T-helper 17 cell (primary cell): ENCODE results near the gene CACNA1H. TPM values are rescaled to one million over a fixed set of nuclear protein-coding genes. Genes with fewer than 3 reads are reported as not detected.
"Not testable (repeated sequence)": the region's sequence is repeated elsewhere in the genome, so short reads cannot be mapped to it uniquely, and the experiment has no call there.

Source experiments
- ATAC-seq: fragments of 150-1000 bp; cut with Tn5 transposase; 2 replicates; pipeline ENCODE4 v1.10.0; 2021; ENCODE audit warnings: mild to moderate bottlenecking, moderate library complexity
- DNase-seq, 3 donors: peaks; one replicate each; pipeline versions ENCODE4 v3.0.0 to v3.0.0-alpha.2; 2020 to 2021
- H3K9me3 ChIP-seq: one replicate; pipeline ENCODE4 v1.7.0; 2013; ENCODE audit warnings: low read length, mild to moderate bottlenecking; ENCODE audit not compliant: control insufficient read depth, poor library complexity, severe bottlenecking
- H3K27ac Mint-ChIP-seq: one replicate; pipeline ENCODE4 v1.8.0; 2022; ENCODE audit warnings: mild to moderate bottlenecking, moderate library complexity, mixed read lengths
- H3K27me3 Mint-ChIP-seq: one replicate; pipeline ENCODE4 v1.8.0; 2022; ENCODE audit warnings: mixed read lengths
- H3K36me3 Mint-ChIP-seq: one replicate; pipeline ENCODE4 v1.8.0; 2022; ENCODE audit warnings: low read depth, mixed read lengths
- H3K4me1 Mint-ChIP-seq: one replicate; pipeline ENCODE4 v1.8.0; 2022; ENCODE audit warnings: mild to moderate bottlenecking, mixed read lengths
- H3K4me3 Mint-ChIP-seq: one replicate; pipeline ENCODE4 v1.8.0; 2022; ENCODE audit warnings: mild to moderate bottlenecking, moderate library complexity, mixed read lengths
- total RNA-seq, 4 donors: library from RNA in 2 of 4; stranded (reverse) in 2 of 4; gene quantifications; one replicate each; pipeline ENCODE4 v1.2.3 and lab custom pipeline; 2022 to 2026

Gene CACNA1H
- total RNA-seq, 2 donors from 2014 or later = 8.6 to 9.5 TPM

GRCh38 chr16:1218061-1218929 lies 65.4 kb downstream of the CACNA1H start:
- Mint-ChIP-seq H3K4me3 (no peak overlapping the region), H3K4me1 (peaks cover 2% of the 10 kb centered on the region), H3K36me3 (no peaks in the 10 kb centered on the region), H3K27ac (no peak overlapping the region), H3K27me3 (no peaks in the 10 kb centered on the region)
- ATAC-seq = no peak
- H3K9me3 ChIP-seq = no peaks in the 10 kb centered on the region
- no peak for DNase-seq

DNA sequence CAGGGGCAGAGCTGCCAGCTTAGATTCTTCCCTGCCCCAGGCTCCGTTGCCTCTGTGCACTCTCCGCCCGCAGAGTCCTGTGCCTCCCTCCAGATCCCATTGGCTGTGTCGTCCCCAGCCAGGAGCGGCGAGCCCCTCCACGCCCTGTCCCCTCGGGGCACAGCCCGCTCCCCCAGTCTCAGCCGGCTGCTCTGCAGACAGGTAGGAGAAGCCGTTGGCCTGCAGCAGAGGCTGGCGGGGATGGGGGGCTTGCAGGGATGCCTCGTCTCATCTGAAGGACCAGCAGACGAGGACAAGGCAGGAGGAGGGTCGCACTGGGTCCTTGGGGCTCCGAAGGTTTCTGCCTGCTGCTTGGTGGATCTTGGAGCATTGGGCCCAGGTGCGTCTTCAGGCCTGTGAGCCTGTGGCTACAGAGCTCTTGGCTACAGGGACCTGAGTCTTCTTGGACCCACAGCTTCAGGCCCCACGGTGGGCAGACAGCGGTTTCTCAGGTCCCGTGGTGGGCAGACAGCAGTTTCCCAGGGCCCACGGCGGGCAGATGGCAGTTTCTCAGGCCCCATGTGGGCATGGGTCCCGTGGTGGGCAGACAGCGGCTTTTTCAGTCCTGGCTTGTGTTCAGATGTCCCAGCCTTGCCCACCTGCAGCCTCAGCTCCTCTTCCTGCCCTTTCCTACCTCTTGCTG lies 66.2 kb downstream of the CACNA1H start:
- no peaks in the 10 kb centered on the region for H3K27me3 Mint-ChIP-seq
- H3K4me1 Mint-ChIP-seq = peaks cover 2% of the 10 kb centered on the region
- ATAC-seq = no peak
- no peaks in the 10 kb centered on the region for H3K9me3 ChIP-seq
- no peak overlapping the region for H3K4me3 Mint-ChIP-seq
- no peaks in the 10 kb centered on the region for H3K36me3 Mint-ChIP-seq
- H3K27ac Mint-ChIP-seq = no peak overlapping the region
- DNase-seq = no peak

- no peaks in the 10 kb centered on the region for H3K27me3 Mint-ChIP-seq
- H3K9me3 ChIP-seq = no peaks in the 10 kb centered on the region
- no peak for ATAC-seq
- H3K4me3 Mint-ChIP-seq = no peak overlapping the region
- no peaks in the 10 kb centered on the region for H3K36me3 Mint-ChIP-seq
- H3K27ac Mint-ChIP-seq = no peak overlapping the region
- no peaks in the 10 kb centered on the region for H3K4me1 Mint-ChIP-seq
- no peak for DNase-seq
Measured at GRCh38 chr16:1220098-1220728, 67.3 kb downstream of the CACNA1H start.

DNA sequence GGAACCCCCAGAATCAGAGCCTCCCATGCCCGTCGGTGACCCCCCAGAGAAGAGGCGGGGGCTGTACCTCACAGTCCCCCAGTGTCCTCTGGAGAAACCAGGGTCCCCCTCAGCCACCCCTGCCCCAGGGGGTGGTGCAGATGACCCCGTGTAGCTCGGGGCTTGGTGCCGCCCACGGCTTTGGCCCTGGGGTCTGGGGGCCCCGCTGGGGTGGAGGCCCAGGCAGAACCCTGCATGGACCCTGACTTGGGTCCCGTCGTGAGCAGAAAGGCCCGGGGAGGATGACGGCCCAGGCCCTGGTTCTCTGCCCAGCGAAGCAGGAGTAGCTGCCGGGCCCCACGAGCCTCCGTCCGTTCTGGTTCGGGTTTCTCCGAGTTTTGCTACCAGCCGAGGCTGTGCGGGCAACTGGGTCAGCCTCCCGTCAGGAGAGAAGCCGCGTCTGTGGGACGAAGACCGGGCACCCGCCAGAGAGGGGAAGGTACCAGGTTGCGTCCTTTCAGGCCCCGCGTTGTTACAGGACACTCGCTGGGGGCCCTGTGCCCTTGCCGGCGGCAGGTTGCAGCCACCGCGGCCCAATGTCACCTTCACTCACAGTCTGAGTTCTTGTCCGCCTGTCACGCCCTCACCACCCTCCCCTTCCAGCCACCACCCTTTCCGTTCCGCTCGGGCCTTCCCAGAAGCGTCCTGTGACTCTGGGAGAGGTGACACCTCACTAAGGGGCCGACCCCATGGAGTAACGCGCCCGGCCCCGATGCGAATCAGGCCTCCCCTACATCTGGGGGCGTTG lies 68.1 kb downstream of the CACNA1H start:
- no peaks in the 10 kb centered on the region for H3K9me3 ChIP-seq
- Mint-ChIP-seq H3K27me3 (no peaks in the 10 kb centered on the region), H3K4me3 (no peak overlapping the region), H3K27ac (no peak overlapping the region), H3K4me1 (no peaks in the 10 kb centered on the region), H3K36me3 (no peaks in the 10 kb centered on the region)
- DNase-seq (no peak), ATAC-seq (no peak)

- Mint-ChIP-seq H3K36me3 (no peaks in the 10 kb centered on the region), H3K27ac (no peak overlapping the region), H3K4me1 (no peaks in the 10 kb centered on the region), H3K4me3 (no peak overlapping the region), H3K27me3 (no peaks in the 10 kb centered on the region)
- ATAC-seq (no peak), DNase-seq (no peak)
- H3K9me3 ChIP-seq = no peaks in the 10 kb centered on the region
Measured at GRCh38 chr16:1221628-1222552, 69.0 kb downstream of the CACNA1H start.

DNA sequence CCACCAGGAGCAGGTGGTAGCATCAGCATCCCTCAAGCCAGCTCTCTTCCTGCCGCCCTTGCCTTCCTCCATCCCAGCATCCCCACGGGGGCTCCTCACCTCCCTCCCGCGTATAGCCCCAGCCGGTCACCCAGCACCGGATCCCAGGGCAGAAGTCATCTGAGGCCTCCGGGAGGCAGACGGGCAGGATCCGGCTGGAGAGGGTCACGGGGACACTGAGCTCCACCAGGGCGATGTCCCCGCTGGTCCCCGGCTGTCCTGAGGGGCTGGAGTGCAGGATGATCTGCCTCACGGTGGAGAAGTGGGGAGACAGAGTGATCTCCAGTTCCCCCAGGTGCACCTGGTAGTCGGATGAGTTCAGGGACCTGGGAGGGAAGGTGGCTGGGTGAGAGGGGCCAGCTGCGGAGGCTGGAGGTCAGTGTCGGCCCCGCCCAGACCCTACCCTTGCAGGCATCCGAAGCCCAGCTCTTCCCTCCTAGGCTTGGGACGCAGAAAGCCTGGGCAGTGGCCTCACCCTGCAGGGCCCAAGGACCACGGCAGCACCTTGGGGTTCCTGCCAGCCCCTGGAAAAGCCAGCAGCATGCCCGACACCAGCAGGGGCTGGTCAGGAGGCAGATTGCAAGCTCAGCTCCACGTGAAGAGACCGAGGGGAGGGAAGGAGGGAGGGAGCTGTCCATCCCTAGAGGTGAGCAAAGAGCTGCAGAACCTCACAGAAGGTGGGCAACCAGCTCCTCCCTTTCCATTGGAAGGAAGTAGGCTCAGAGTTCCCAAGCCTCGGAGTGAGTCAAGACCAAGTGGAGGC lies 69.8 kb downstream of the CACNA1H start:
- DNase-seq (no peak), ATAC-seq (no peak)
- no peaks in the 10 kb centered on the region for H3K4me1 Mint-ChIP-seq
- H3K36me3 Mint-ChIP-seq = no peaks in the 10 kb centered on the region
- no peaks in the 10 kb centered on the region for H3K9me3 ChIP-seq
- H3K27ac Mint-ChIP-seq = no peak overlapping the region
- no peaks in the 10 kb centered on the region for H3K27me3 Mint-ChIP-seq
- H3K4me3 Mint-ChIP-seq = no peak overlapping the region

GRCh38 chr16:1223355-1224214 lies 70.7 kb downstream of the CACNA1H start:
- Mint-ChIP-seq H3K27ac (no peak overlapping the region), H3K4me3 (no peak overlapping the region), H3K36me3 (no peaks in the 10 kb centered on the region), H3K27me3 (no peaks in the 10 kb centered on the region), H3K4me1 (no peaks in the 10 kb centered on the region)
- DNase-seq = no peak
- H3K9me3 ChIP-seq = no peaks in the 10 kb centered on the region
- no peak for ATAC-seq

DNA sequence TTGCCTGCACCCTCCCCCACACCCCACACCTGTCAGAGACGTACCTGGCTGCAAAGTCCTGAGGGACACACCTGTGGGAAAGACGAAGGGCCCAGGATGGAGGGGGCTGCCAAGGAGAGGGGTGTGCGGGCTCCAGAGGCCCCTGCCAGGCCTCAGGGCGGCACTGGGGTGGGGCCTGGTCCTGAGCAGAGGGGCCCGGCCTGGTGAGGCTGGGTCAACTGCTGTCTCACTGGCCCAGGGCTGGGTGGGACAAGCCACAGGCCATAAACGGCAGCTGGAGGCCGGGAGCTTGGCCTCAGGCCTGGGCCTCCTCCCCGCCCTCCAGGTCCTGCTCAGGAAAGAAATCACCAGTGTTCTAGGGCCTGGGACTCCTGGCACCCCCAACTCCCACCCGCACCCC lies 71.7 kb downstream of the CACNA1H start:
- no peaks in the 10 kb centered on the region for H3K36me3 Mint-ChIP-seq
- no peaks in the 10 kb centered on the region for H3K27me3 Mint-ChIP-seq
- no peak for DNase-seq

GRCh38 chr16:1225051-1225451 lies 72.1 kb downstream of the CACNA1H start, which contains the start of gene TPSG1:
Gene TPSG1, minus strand, starts transcription at chr16:1225268. Its CDS starts 16 bp downstream, at chr16:1225252.
- DNase-seq = no peak
- Mint-ChIP-seq H3K36me3 (no peaks in the 10 kb centered on the region), H3K4me1 (no peaks in the 10 kb centered on the region), H3K27me3 (no peaks in the 10 kb centered on the region), H3K27ac (no peak within 1 kb of the TSS), H3K4me3 (no peak within 1 kb of the TSS)
- no peaks in the 10 kb centered on the region for H3K9me3 ChIP-seq
- no peak for ATAC-seq

More for the DNA sequence above, 71.7 kb downstream of the CACNA1H start:
- Mint-ChIP-seq H3K27ac (no peak overlapping the region), H3K4me1 (no peaks in the 10 kb centered on the region), H3K4me3 (no peak overlapping the region)
- H3K9me3 ChIP-seq = no peaks in the 10 kb centered on the region
- no peak for ATAC-seq

DNA sequence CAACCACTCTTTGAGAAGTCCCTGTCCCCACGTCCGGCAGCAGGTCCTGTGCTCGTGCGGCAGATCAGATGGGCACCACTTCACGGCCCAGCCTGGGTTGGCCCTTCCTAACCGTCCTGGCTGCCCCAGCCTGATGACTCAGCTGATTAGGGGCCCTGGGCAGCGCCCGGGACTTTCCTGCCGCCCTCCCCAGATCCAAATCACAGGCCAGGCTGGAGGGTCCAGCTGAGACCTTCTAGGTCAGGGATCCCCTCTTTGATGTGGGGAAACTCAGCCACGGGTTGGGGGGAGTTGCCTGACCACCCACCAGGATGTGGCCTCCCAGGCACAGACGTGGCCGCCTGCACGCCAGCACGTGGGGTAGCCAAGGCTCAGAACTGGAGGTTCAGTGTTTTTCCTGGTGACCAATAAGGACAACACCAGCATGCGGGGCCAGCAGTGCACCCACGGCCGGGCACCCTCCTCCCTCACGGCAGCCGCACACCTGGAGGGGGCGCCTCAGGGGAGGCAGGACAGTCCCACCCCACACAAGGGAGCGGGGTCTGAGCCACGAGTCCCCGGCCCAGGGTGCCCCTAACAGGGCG lies 72.9 kb downstream of the CACNA1H start:
- H3K4me3 Mint-ChIP-seq, H3K9me3 ChIP-seq, DNase-seq, H3K27ac Mint-ChIP-seq, H3K27me3 Mint-ChIP-seq, ATAC-seq, H3K36me3 Mint-ChIP-seq, H3K4me1 Mint-ChIP-seq: not testable (repeated sequence)

DNA sequence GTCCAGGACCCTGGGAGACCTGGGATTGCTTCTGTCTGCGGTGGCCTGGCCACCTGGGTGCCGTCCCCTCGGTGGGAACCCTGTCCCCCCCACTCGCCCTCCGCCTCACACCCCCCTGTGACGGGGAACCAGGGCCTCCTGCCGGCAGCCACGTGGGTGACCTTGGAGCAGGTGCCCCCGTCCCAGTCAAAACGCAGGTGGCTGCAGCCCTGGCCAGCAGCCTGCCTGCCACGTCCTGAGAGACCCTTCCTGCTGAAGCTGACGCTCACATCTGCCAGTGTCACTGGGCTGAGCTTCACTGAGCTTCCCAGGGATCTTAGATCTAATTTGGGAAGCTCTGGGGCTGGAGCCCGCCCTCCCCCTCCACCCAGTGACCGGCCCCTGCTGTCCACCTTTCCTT lies 73.8 kb downstream of the CACNA1H start:
- not testable (repeated sequence) for H3K27me3 Mint-ChIP-seq, H3K4me3 Mint-ChIP-seq, H3K9me3 ChIP-seq, H3K27ac Mint-ChIP-seq, DNase-seq, H3K36me3 Mint-ChIP-seq, ATAC-seq, H3K4me1 Mint-ChIP-seq
